PC-3 (cell line): ENCODE measurements around the gene CAPN10.

Experiments
- EZH2 ChIP-seq: fragments of 300-600 bp; sonication (generic); IDR thresholded peaks from one replicate; pipeline ENCODE4 v1.6.1; 2017; ENCODE audit warnings: antibody characterized with exemption, mild to moderate bottlenecking, low read length; ENCODE audit not compliant: unreplicated experiment
- EZH2phosphoT487 ChIP-seq: fragments of 300-600 bp; sonication (generic); IDR thresholded peaks from 2 replicates; pipeline ENCODE4 v1.6.1; 2018; ENCODE audit warnings: mild to moderate bottlenecking, antibody characterized with exemption, low read length, borderline replicate concordance
- TF ChIP-seq, protein P1 (sequence below): fragments of 300-600 bp; sonication (generic); conservative IDR thresholded peaks from 2 replicates; pipeline ENCODE4 v1.5.1; 2017; ENCODE audit warnings: antibody characterized with exemption, low read depth, mild to moderate bottlenecking, low read length

DNA sequence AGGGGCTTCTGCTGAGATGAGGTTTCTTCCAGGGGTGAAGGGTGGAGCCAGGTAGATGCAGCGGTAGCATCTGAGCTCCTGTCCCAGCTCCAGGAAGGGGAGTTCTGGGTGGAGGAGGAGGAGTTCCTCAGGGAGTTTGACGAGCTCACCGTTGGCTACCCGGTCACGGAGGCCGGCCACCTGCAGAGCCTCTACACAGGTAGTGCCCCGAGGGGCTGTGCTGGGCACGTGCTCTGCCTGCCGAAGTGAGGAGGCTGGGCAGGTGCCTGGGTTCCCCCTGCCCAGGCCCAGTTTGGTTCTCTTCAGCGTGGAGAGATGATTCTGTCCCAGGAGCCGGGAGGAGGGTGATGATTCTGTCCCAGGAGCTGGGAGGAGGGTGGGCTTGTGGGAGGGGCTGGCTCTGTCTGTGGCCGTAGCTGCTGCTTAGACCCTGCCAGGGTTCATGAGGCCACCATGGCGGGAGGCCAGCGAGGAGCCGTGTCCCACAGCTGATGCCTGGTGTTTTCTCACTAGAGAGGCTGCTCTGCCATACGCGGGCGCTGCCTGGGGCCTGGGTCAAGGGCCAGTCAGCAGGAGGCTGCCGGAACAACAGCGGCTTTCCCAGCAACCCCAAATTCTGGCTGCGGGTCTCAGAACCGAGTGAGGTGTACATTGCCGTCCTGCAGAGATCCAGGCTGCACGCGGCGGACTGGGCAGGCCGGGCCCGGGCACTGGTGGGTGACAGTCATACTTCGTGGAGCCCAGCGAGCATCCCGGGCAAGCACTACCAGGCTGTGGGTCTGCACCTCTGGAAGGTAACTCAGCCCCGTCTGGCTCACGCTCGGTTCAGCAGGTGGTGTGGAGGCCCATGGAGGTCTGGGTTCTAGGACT, 8.2 kb downstream of the CAPN10 start:
- TF ChIP-seq, protein P1, sequence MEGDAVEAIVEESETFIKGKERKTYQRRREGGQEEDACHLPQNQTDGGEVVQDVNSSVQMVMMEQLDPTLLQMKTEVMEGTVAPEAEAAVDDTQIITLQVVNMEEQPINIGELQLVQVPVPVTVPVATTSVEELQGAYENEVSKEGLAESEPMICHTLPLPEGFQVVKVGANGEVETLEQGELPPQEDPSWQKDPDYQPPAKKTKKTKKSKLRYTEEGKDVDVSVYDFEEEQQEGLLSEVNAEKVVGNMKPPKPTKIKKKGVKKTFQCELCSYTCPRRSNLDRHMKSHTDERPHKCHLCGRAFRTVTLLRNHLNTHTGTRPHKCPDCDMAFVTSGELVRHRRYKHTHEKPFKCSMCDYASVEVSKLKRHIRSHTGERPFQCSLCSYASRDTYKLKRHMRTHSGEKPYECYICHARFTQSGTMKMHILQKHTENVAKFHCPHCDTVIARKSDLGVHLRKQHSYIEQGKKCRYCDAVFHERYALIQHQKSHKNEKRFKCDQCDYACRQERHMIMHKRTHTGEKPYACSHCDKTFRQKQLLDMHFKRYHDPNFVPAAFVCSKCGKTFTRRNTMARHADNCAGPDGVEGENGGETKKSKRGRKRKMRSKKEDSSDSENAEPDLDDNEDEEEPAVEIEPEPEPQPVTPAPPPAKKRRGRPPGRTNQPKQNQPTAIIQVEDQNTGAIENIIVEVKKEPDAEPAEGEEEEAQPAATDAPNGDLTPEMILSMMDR, result no peak
- no peak for TF ChIP-seq EZH2phosphoT487
- no peak for TF ChIP-seq EZH2
